ENCODE results near the gene OLFM1. TPM values are rescaled to one million over a fixed set of nuclear protein-coding genes. Genes with fewer than 3 reads are reported as not detected.
"Not testable (repeated sequence)": the region's sequence is repeated elsewhere in the genome, so short reads cannot be mapped to it uniquely, and the experiment has no call there.

Gene OLFM1
- total RNA-seq, 4 donors from 2014 or later: 8.5 to 73.9 (median 19.1) TPM

GRCh38 chr9:135156525-135157510, 69.3 kb downstream of the OLFM1 start:
- H3K27me3 ChIP-seq: no peaks in the 10 kb centered on the region
- TF ChIP-seq CTCF (IDR thresholded peaks at IDR 0.05) (no peak), POLR2A (IDR thresholded peaks at IDR 0.05) (no peak)
- H3K27ac ChIP-seq: no peak overlapping the region
- H3K4me3 ChIP-seq: no peak overlapping the region
- peak in 1 of 2 donors; percentile 18 for DNase-seq
- H3K9me3 ChIP-seq: no peaks in the 10 kb centered on the region
- no peaks in the 10 kb centered on the region for H3K36me3 ChIP-seq
- intact Hi-C loops (cut with DNase I; ENCODE audit: low total_unique reads): no loop called here
- H3K4me1 ChIP-seq: no peaks in the 10 kb centered on the region

- no peak for TF ChIP-seq POLR2A (IDR thresholded peaks at IDR 0.05)
- no peak for TF ChIP-seq CTCF (IDR thresholded peaks at IDR 0.05)
- Histone ChIP-seq H3K27ac (no peak overlapping the region), H3K27me3 (no peaks in the 10 kb centered on the region)
Measured at GRCh38 chr9:135157856-135158563, 70.5 kb downstream of the OLFM1 start.

GRCh38 chr9:135158564-135158937, 71.1 kb downstream of the OLFM1 start:
- Histone ChIP-seq H3K36me3 (no peaks in the 10 kb centered on the region), H3K27ac (no peak overlapping the region), H3K9me3 (no peaks in the 10 kb centered on the region), H3K4me1 (no peaks in the 10 kb centered on the region), H3K27me3 (no peaks in the 10 kb centered on the region), H3K4me3 (no peak overlapping the region)
- no peak for TF ChIP-seq POLR2A (IDR thresholded peaks at IDR 0.05)
- no peak for TF ChIP-seq CTCF (IDR thresholded peaks at IDR 0.05)
- intact Hi-C loops (cut with DNase I; ENCODE audit: low total_unique reads): no loop called here
- no peak for DNase-seq

More at GRCh38 chr9:135157856-135158563, 70.5 kb downstream of the OLFM1 start:
- no peaks in the 10 kb centered on the region for H3K9me3 ChIP-seq
- no peaks in the 10 kb centered on the region for H3K4me1 ChIP-seq
- intact Hi-C loops (cut with DNase I; ENCODE audit: low total_unique reads): no loop called here
- no peak for DNase-seq
- H3K36me3 ChIP-seq: no peaks in the 10 kb centered on the region
- no peak overlapping the region for H3K4me3 ChIP-seq

- Histone ChIP-seq H3K36me3 (no peaks in the 10 kb centered on the region), H3K4me3 (no peak overlapping the region), H3K9me3 (no peaks in the 10 kb centered on the region), H3K27ac (no peak overlapping the region), H3K27me3 (no peaks in the 10 kb centered on the region), H3K4me1 (no peaks in the 10 kb centered on the region)
- no peak for TF ChIP-seq POLR2A (IDR thresholded peaks at IDR 0.05)
- no peak for TF ChIP-seq CTCF (IDR thresholded peaks at IDR 0.05)
- no peak for DNase-seq
- intact Hi-C loops (cut with DNase I; ENCODE audit: low total_unique reads): no loop called here
Measured at GRCh38 chr9:135159801-135160200, 72.3 kb downstream of the OLFM1 start.

GRCh38 chr9:135160862-135161261, 73.4 kb downstream of the OLFM1 start:
- H3K27me3 ChIP-seq: no peaks in the 10 kb centered on the region
- intact Hi-C loops (cut with DNase I; ENCODE audit: low total_unique reads): no loop called here
- no peak for TF ChIP-seq POLR2A (IDR thresholded peaks at IDR 0.05)
- no peak for TF ChIP-seq CTCF (IDR thresholded peaks at IDR 0.05)

GRCh38 chr9:135162599-135162998, 75.1 kb downstream of the OLFM1 start:
- H3K27ac ChIP-seq; H3K27me3 ChIP-seq; H3K36me3 ChIP-seq; H3K4me1 ChIP-seq; intact Hi-C loops (cut with DNase I; ENCODE audit: low total_unique reads); DNase-seq; H3K4me3 ChIP-seq; H3K9me3 ChIP-seq: not testable (repeated sequence)

More at GRCh38 chr9:135160862-135161261, 73.4 kb downstream of the OLFM1 start:
- Histone ChIP-seq H3K27ac (no peak overlapping the region), H3K36me3 (no peaks in the 10 kb centered on the region), H3K4me3 (no peak overlapping the region), H3K9me3 (no peaks in the 10 kb centered on the region), H3K4me1 (no peaks in the 10 kb centered on the region)
- DNase-seq: no peak

Data from uterus (tissue), 4 donors.